ENCODE results near the gene OTX2.

OTX2 gene

GRCh38 chr14:56810147-56810719, at the start of gene OTX2:
TSS of gene OTX2 (minus strand) at chr14:56810479. CDS start at chr14:56805456, 5,023 bp downstream.
- no peak for DNase-seq

- no peak for DNase-seq
Observed at GRCh38 chr14:56858422-56858821, 48.1 kb upstream of the OTX2 start.

DNA sequence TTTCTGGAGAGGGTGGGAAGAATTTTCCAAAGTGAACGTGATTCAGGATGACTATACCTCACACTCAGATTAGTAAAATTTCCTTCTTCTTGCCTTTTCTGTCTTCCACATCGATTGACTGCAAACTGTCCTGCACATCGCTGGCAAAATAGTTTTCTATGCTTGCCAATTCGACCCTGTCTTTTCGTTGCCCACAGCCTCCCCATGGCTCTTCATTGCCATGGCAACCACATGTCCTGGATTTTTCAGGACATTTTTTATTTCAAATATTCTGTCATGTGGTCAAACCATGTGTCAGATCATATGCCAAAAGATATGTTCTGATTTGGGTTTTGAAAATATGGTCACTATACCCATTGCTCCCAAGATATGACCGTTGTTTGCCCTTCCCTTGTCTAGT, 46.9 kb upstream of the OTX2 start:
- DNase-seq: no peak

DNA sequence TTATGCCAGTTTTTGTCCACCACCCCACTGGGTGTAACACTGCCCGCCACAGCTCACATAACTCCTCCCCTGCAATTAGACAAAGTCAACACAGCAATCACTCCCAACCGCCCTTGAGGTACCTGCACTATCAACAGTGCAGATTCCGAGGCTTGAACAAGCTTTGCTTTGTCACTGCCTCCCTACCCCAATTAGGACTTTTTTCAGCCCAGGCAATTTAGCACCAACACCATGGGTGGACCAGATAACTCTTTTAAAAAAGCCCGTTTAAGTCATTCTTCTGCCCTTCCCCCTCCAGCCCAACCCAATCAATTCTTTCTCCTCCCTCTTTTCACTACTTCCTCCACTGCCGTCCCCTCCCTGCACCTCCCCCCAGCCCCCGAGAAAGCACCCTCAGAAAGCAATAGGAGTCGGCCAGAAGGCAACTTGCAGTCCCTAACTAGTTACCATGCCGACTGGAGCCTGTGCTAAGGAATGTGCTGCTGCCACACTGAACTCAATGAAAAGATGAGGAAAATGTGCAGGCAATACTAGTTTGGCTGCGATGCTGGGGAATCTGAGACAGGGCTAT, 45.7 kb upstream of the OTX2 start:
- DNase-seq: peak; percentile 59

DNA sequence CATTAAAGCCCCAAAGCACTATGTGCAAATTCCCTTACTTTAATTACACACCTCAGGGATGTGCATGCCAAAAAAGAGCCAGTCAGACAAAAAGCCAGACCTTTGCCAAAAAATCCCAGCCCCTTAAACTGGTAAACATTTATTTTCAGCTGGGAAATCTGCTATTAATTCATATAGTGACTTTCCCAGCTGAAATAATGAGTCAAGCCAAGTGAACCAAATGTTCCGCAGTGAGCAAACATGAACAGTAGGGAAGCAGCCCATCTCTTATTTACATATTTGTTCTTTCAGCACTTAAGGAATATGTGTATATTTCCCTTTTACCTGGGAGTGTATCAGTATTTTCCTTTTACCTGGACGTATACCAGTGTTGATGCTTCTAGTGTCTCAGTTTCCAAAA, 44.0 kb upstream of the OTX2 start:
- no peak for DNase-seq

DNA sequence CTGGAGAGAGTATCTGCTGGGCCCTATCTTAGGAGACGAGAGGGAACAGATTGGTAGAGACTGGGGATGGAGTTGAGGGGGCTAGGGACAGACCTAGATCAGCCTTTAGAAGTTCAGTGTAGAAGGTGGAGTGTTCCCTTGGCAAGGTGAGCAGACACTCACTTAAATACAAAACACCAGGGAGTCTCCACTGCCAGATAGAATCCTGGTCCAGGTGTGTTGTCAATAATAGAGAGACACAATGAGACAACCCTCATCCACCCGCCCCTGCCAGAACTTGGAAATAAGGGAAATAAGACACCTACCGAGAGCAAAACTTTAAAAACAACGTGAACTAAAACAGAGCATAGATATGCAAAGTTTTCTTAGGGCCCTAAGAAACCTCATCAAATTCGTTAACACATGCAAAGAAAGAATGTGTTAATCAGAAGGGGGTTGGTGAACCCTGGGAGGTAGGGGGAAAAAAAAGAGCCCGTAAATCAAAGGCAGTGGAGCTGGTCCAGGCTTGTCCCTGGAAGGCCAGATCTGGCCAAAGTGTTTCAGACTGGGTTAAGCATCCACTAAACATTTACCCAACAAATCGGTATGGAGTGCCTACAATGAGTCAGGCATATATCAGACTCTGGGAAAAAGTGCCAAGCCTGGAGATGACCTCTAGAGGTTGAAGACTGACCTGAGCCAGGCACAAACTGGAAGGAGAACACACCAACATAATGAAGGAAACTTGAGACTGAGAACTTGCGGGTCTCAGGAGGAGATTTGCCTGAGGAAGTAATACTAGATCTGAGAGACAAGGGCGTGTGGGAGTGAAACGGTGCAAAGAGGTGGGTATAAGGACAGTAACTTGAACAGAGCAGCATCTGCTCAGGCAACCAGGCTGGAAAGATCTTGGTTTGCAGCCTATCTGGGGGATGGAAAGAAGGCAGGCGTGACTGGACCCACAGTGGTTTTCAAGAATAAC, 37.0 kb upstream of the OTX2 start:
- no peak for DNase-seq

DNA sequence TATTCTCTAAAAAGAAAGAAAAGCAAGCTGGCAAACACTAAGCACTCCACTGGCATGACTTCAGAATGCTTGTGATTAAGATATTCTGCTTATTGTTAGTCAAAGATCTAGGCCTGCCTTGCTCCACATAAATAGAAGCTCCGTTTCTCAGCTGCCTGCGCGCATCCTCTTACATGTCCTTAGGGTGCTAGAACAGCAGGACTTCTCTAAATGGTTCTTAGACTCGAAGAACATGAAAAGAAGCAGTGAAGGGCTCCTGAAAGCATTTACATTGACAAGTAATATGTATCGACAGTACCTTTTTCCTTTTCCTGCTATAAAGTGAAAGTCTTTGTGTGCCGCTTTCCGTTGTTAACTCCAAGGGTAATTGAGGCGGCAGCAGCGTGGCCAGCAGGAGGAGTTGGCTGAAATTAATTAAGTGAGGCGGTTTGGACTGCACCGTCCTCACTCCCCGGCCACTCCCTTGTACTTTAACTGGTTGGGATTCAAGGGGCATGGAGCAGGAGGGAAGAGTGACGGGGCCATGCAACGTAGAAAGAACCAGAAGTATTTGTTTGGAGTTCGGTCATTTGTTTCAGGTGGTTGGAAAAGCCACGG, 34.2 kb upstream of the OTX2 start:
- no peak for DNase-seq

DNA sequence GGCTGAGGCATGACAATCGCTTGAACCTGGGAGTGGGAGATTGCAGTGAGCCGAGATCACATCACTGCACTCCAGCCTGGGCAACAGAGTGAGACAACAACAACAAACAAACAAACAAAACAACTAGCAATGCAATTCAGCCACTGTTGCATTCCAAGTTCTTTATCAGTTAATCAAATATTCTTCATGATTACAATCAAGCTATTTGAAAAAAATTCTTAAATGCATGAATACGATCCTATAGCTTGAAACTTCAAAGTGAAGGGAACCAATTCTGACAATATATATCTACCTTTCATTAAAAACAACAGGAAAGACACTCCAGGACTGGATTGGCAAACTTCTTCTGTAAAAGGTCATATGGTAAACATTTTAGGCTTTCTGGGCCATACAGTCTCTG, 31.3 kb upstream of the OTX2 start:
- no peak for DNase-seq

GRCh38 chr14:56840221-56840620, 29.9 kb upstream of the OTX2 start:
- no peak for DNase-seq

DNA sequence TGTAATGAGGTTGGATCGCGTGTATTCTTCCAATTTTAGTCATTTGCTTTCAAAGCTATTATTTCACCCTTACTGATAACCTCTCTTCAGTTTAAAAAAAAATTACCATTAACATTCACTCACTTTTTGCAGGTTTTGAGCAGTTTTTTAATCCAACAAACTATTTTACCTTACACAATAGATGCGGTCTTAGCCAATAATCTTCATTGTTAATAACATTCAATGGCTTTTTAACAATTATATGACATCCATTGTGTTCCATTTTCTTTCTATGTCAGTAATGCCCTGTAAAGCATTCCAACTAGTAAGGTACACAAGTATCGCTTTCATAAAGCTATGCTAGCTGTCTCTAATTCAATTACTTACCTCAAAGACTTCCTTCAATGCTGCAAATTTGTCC, 18.9 kb upstream of the OTX2 start:
- DNase-seq: no peak

DNA sequence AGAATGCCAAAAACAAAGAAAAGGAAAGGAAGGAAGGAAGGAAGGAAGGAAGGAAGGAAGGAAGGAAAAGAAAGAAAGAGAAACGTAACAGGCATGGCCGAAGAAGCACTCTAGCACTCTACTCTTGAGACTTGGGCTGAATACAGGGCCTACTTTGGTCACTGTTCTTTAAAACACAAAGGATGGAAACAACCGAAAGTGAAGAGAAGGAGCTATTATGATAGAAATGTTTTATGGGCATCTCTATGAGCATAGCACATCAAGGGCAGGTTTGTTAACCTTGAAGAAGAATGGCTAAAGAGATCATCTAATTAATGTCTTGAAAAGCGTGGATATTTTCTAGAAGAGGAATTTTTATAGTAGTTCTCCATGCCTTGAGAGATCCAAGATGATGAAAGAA, 15.9 kb upstream of the OTX2 start:
- no peak for DNase-seq

- DNase-seq: no peak
Observed at GRCh38 chr14:56821805-56822610, 11.7 kb upstream of the OTX2 start.

GRCh38 chr14:56821177-56821576, 10.9 kb upstream of the OTX2 start:
- no peak for DNase-seq

DNA sequence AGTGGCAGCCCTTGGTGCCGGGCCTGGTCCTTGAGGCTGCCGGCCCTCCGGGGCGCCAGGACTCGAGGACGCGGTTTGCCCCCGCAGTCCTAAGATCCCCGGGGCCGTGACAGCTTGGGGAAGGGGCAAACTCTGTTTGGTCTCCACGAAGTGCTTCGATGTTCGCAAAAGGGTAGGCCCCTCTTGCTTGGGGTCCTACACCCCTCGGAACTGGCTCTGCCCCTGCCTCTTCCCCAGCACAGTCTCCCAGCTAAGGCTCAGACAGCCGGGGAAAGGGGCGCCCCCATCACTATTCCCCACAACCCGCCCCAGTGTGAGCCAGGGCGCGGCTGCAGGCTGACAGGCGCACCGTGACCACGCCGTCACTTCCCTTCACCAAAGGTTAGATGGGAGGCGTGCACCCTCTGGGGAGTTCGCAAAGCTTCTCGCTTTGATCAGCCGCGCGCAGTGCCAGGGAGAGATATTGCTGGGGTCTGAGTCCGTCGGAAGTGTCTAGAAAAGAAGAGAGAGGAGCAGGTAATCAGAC, 7.2 kb upstream of the OTX2 start:
- no peak for DNase-seq

DNA sequence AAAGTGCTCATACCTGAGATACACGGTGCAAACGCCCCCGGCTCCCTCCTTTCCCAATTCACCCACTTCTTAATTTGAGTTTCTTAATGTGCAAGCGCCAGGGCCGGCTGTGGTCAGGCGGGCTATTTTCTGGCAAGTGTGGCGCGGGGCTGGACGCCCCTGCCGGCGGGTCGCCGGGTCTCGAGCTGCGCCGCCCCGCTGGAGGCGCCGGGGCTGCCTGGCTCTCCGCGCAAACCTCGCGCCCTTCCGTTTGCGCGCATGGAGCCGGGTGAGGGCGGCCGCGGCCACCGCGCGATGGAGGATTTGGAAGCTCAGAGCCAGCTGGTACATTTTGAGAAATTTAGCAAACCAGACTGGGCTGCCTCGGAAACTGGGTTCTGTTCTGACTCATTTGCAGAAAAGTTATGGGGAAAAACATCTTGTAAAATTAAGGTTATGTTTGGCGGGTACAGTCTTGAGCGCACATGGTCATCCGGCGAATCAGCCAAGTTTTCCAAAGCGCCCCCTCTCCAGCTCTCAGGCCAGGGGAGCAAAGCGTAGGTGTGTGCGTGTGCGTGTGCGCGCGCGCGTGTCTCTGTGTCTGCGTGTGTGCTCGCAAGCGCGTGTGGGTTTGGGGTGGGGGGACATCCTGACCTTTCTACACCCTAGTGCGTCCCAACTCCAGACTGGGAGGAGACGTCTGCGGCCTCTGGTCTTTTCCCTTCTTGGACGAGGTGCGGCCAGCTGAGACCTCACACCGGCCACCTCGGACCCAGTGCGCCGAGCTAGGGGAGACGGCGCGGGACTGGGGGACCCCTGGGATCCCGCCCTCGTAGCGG, 6.5 kb upstream of the OTX2 start:
- DNase-seq: no peak

DNA sequence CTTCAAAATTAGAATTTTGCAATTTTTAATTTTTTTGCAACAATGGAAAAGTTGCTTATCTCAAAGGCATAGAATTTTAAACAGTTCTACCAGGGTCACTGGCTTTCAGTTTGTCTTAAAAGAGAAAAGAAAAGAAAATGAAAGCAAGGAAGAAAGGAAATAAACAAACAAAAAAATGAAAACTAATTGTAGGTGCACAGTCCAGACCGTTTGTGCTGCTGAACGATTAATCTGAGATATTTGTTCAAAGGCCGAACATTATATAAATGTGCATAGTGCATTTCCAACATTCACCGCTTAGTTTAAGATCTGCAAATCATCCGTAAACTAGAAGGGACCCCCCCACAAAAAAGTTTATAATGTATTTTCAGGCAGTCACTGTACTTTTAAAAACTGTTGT, 5.5 kb upstream of the OTX2 start:
- no peak for DNase-seq

DNA sequence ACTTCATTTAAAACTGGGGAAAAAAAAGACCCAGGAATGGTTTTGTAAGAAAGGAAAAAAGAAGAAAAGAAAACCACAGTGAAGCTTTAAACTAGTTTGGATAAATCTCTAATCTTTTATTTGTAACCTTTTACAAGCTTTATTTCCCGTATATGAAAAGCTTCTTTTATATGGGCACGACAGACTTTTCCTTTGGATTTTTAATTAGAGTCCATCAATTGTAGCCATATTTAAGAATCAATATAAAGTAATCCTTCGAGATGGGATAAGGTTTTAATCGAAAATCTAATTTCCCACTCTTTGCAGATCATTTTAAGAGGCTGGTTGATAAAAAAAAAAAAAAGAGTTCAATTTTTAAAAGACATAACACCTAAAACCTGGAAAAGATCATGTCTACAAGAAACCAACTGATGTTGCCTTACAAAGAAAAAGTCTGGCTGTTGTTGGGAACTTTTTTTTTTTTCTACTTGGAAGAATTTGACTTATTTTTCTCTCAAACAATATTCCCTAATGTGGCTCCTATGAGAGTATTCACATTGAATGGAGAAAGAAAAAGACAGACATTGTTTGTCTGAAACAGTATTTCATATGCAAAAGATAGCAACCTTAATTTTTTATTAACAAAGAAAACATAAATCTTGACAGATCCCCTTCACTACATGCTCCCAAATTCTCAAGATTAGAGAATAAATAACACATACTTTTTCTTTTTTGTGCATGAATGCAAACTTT, 4.9 kb upstream of the OTX2 start:
- DNase-seq: no peak

DNA sequence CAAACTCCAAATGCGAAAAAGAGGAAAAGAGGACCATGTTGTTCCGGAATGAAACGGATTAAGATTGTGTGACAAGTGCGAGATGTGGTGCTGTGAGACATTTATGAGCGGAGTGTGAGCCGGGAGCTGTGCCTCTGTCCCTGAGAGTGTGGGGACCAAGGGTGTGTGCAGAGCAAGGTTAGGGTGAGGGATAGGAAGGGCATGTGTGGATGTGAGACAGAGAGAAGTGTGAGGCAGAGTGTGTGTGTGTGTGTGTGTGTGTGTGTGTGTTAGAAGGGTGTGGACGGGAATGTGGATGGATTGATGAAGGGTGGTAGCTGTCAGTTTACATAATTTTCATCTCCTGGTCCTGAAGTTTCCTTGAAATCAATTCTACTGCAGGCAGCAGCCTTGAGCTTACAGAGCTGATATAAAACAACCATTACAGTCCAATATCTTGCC, 4.3 kb upstream of the OTX2 start:
- no peak for DNase-seq

- DNase-seq: no peak
Observed at GRCh38 chr14:56813143-56813551, 2.9 kb upstream of the OTX2 start.

DNA sequence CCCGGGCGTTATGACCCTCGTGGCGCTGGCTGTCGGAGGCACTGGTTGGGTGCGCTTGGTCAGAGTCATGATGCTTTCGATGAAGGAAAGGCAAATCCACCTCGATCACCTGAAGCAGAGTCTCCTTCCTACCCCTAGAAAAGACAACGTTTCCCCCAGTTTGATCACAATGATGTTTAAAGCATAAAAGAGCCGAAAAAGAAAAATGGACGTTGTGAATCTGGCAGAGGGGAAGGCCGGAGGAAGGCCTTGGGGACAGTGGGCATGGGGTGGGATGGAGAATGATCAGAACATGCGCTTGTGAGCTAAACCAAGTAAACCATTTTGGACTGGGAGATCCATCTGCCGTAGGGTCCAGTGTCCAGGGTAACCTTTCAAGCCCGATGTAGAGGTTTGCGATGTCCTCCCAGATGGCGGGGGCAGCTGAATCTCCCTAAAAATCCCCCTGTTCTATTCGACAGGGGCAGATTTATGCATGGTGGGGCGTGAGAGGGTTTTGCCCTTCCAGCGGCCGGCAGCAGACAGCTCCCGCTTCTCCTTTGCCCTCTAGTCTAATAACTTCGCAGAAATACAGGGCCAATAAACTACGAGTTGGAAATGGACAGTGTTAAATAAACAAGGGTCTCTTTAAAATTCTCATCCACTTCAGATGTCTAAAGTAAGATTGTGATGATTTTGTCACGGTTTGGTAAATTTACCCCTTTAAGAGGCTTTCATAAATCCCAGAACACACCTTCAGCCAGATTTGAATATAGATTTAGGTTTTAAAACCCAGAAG, 2.3 kb upstream of the OTX2 start:
- no peak for DNase-seq

Measured in NCI-H1436 treated with DMSO at 0.1 percent for 48 hours (cell line).